Dedifferentiated amniotic fluid mesenchymal stem cell (primary cell): Measurements from ENCODE around the gene ITGB3.
"Not testable (repeated sequence)": the region's sequence is repeated elsewhere in the genome, so short reads cannot be mapped to it uniquely, and the experiment has no call there.

Experiments used
- DNase-seq: peaks from one replicate; pipeline ENCODE4 v3.0.0-alpha.2; 2016; ENCODE audit errors: extremely low spot score

Gene ITGB3

GRCh38 chr17:47223007-47223406, 30.6 kb upstream of the ITGB3 start:
- DNase-seq: no peak

- DNase-seq: no peak
These were observed 30.2 kb upstream of the ITGB3 start for GRCh38 chr17:47223460-47223859.

DNA sequence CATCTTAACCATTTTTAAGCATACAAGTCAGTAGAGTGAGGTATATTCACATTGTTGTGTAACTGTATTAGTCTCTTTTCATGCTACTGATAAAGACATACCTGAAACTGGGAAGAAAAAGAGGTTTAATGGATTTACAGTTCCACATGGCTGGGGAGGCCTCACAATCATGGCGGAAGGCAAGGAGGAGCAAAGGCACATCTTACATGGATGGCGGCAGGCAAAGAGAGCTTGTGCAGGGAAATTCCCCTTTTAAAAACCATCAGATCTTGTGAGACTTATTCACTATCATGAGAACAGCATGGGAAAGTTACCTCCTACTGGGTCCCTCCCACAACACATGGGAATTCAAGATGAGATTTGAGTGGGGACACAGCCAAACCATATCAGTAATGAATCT, 29.6 kb upstream of the ITGB3 start:
- not testable (repeated sequence) for DNase-seq

- DNase-seq: no peak
These were observed 28.7 kb upstream of the ITGB3 start for GRCh38 chr17:47224966-47225365.

DNA sequence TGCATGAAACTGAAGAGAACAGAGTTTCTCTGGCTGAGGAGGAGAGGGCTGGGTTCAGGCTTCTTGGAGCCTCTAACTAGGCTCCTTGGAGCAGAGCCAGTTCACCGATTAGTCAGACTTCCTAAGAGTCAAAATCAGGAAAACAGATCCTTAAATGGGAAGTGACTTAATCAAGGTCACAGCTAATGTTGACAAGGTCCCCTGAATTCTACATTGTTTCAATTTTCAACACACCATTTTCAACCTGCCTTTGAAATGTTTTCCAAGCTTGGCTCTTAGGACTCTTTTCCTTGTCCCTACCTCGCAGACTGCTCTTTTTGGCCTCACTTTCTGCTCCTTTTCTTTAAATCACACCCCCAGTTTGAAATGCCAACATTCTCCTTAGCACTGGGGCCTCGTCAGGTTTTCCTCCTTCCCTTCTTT, 28.2 kb upstream of the ITGB3 start:
- DNase-seq: peak; percentile 65

- DNase-seq: no peak
These were observed 27.5 kb upstream of the ITGB3 start for GRCh38 chr17:47225911-47226688.

- DNase-seq: no peak
These were observed 25.8 kb upstream of the ITGB3 start for GRCh38 chr17:47227862-47228261.

DNA sequence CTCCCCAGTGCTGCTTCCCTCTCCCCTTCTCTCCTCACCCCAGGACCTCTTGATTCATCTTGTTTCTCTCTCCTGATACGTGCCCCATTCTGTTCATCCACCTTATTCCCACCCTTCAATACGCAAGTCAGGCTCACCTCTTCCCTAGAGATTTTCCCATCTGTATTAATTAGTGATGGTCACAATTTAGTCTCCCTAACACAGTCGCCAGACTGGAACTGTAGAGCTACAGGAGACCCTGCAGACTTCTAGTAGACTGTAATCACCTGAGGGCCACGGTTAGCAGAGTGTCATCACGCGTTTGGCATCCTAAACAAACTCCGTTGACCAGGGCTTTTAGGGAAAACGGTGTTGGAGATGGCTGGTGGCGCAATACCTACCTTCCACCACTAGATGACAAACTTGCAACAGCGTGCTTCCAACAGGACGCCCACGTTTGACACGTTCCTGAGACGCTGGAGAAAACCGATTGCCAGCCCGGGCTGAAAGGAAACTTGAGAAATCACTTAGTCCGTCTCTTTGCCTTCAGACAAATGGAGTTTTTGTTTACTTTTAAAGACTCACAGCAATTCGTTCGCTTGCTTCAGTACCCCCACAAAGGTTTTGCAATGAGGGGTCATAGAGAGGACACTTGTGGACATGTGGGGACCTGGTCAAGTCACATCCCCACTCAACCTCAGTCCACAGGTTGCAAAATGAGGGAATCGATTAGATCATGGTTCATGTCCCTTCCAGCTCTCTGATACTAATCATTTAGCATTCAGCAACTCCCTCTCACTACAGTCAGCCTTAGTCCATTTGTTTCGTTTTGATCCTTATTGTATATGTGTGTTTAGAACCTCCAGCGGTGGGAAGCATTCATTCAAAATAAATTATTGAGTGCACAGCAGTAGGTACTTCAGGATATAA, 23.8 kb upstream of the ITGB3 start:
- peak; percentile 93 for DNase-seq

DNA sequence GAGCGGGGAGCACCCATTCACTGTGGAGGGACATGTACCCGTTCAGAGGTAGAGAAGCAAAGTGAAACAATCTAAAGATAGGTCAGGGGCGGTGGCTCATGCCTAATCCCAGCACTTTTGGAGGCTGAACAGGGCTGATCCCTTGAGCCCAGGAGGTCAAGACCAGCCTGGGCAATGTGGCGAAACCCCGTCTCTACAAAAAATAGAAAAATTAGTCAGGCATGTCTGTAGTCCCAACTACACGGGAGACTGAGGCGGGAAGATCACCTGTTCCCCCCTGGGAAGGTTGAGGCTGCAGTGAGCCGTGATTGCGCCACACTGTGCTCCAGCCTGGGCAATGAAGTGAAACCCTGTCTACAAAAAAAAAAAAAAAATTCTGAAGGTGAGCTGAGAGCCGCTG, 22.8 kb upstream of the ITGB3 start:
- DNase-seq: no peak

DNA sequence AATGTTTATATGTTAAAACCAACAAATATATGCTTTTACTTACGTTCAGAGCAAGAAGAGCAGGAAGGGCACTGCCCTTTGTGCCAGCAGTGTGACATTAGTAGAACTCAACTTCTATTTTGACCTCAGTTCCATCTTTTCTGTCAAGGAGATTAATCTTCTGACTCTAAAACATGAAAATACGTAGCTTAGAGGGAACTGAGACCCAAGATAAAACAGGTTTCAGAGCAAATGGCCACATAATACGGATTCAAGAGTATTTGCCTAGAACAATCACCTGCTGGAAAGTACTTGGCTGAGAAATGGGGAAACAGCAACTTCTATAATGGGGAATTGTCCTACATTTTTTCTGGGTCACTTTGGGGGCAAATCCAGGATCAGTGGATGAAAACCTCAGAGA, 22.3 kb upstream of the ITGB3 start:
- no peak for DNase-seq

DNA sequence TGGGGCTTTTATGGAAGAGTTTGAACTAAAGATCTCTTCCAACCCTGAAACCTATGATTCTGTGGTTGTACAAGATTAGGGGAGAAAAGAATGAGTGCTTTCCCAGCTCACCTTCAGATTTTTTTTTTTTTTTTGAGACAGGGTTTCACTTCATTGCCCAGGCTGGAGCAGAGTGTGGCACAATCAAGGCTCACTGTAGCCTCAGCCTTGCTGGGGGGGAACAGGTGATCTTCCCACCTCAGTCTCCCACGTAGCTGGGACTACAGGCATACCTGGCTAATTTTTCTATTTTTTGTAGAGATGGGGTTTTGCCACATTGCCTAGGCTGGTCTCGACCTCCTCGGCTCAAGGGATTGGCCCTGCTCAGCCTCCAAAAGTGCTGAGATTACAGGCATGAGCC, 21.8 kb upstream of the ITGB3 start:
- DNase-seq: no peak

DNA sequence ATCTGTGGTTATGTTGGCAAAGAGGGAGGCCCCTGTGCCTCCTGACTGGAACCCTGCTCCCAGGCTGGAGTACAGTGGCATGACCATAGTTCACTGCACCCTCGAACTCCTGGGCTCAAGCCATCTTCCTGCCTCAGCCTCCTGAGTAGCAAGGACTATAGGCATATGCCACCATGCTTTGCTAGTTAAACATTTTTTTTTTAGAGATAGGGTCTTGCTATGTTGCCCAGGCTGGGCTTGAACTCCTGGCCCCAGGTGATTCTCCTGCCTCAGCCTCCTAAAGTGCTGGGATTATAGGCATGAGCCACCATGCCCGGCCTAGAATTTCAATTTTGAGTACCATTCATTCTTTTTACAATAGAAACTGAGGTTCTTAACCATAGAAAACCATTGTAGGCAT, 21.2 kb upstream of the ITGB3 start:
- DNase-seq: no peak

- DNase-seq: no peak
These were observed 18.1 kb upstream of the ITGB3 start for GRCh38 chr17:47235506-47235905.

DNA sequence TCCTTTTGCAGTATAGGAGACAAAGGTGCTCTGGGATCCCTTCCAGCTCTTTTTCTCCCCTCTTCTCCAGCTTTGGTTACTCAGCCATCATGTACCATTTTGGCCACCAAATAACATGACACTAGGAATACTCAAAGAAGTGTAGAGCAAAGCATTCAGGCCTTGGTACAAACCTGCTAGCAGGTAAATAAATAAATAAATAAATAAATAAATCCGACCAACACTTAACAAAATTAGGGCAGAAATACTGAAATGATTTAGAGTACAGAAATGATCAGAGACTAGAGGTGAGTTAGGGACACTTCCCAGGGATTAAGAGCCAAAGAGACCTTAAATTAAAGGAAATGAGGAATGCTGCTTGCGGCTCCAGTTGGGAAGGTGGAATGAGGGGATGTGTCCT, 17.7 kb upstream of the ITGB3 start:
- no peak for DNase-seq

DNA sequence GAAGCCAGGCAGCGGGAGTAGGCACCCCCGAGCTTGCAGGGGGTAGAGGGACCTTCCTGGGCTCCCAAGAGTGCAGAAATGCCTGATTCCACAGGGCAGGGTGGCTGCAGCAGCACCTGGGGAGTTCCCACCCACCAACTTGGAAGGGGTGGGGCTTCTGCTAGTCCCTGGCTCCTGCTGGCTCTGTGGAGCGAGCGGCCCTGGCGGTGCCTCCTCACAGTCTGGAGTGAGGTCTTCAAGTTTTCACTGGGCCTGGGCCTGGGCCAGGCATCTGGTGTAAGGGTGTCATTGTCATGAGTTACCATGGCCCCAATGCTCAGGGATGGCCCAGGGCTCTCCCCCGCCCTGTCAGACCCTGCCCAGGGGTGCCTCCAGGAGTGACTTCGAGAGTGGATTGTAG, 15.8 kb upstream of the ITGB3 start:
- no peak for DNase-seq

DNA sequence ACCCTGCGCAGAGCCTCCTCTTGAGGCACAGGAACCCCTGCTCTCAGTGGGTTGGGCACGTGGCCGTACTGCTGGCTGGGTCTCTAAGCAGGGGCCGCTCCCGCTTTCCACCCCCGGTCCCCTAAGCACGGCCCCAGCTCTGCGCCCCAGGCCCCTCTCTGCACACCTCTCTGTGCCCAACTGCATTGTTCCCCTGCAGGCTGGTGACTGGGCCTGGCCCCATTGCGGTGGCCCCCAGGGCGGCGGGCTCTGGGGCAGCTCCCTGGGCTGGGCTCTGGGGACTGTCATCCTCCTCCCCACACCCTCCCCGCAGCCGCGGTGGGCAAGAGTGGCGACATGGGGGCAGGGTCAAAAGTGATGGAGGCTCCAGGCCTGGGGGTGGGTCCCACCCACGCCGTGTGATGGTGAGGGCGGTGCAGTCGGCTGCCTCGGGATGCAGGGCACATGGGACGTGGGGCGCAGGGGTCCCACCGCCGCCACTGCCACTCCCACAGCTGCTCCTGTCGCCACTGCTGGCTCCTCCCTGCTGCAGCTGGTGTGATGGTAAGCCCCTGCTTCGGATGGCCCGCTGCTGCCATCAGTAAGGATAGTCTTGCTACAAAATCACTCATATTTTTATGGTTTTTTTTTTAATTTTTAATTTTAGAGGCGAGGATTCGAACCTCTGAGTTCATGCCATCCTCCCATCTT, 15.2 kb upstream of the ITGB3 start:
- DNase-seq: no peak

GRCh38 chr17:47239619-47239966, 14.0 kb upstream of the ITGB3 start:
- DNase-seq: no peak

GRCh38 chr17:47239967-47240651, 13.5 kb upstream of the ITGB3 start:
- peak; percentile 84 for DNase-seq

DNA sequence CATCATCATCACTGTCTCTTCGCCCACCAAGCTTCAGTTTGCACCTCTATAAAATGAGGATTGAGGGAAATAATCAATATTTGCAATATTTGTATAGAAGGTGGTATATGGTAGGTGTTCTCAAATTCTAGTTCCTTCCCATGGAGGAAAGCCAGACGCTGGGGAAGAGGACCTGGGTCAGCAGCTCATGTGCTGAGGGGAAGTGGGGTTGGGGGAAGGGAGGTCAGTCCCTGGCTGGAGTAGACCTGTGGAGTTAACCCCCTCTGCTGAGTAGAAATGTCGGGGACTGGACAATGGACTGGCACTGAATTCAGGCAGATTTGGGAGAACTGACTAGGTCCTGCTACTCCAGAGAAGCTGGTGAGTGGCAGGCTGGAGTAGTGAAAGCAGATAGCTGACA, 12.8 kb upstream of the ITGB3 start:
- DNase-seq: no peak

GRCh38 chr17:47242648-47243047, 11.0 kb upstream of the ITGB3 start:
- DNase-seq: no peak

DNA sequence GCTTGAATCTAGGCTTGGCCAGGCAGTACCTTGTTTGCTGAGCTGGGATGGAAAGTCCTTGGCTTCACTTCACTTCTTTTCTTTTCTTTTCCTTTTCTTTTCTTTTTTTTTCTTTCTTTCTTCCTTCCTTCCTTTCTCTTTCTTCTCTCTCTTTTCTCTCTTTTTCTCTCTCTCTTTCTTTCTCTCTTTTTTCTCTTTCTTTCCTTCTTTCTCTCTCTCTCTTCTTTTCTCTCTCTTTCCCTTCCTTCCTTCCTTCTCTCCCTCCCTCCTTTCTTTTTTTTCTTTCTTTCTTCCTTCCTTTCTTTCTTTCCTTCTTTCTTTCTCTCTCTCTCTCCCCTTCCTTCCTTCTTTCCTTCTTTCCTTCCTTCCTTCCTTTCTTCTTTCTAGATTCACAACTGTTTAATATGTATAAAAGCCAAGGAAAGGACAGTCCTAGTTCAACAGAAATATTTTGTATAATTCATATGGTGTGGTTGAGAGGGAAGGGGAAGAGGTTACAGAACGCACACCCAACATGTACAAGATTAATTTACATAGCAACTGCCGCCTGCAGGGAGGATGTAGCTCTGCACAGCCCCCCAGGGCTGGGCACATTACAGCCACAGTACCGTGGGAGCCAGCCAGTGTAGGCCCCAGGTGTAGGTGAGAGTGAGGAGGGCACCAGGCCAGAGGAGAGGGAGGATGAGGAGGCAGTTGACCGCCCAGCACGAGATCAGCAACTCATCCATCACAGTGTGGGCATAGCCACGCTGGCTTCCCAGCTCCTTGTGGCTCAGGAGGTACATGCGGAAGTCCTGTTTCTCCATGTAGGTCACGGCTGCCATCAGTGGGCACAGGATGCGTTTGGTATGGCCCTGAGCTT, 9.7 kb upstream of the ITGB3 start:
- no peak for DNase-seq
